Ecto neural progenitor cell (in vitro differentiated cells): Measurements from ENCODE around the gene CCDC102B.
"Not testable (repeated sequence)": the region's sequence is repeated elsewhere in the genome, so short reads cannot be mapped to it uniquely, and the experiment has no call there.

Source experiments
- DNase-seq: peaks from one replicate; pipeline ENCODE4 v3.0.0-alpha.2; 2018; ENCODE audit warnings: low spot score

The CCDC102B gene

GRCh38 chr18:68909579-68909978 is 111.7 kb downstream of the CCDC102B start:
- DNase-seq = no peak

DNA sequence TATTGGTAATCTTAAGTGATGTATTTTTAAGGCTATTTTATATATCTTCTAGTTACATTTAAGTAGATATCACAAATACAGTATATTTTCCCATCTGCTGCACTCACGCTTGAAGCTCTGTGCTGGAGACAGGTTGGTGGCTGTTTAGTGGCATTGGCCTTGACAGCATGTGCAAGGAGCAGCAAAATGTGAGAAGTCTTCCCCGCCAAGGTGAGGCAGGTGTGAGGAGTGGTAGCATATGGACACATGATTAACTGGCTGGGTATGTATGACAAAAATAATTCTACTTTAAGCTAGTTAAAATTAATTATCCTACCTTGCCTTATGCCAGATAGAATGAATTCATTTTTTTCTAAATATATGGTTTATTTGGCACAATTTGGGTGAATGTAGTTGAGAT is 117.2 kb downstream of the CCDC102B start:
- DNase-seq = no peak

DNA sequence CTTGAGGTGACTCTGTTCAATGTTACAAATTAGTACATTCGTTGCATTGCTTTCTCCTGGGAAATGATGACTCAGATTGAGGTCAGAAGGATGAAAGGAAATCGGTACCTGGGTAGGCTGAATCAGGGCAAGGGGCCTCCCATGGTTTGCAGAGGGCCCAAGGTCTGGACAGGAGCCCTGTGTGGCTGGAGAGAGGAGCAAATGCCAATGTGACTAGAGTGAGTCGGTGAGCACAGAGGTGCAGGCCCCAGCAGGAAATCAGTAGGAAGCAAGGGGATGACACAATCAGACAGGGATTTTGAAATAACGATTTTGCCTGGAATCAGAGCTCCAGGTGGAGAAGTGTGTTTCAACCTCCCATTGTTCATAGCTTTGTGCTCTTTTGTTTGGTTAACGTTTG is 118.9 kb downstream of the CCDC102B start:
- DNase-seq = no peak

DNA sequence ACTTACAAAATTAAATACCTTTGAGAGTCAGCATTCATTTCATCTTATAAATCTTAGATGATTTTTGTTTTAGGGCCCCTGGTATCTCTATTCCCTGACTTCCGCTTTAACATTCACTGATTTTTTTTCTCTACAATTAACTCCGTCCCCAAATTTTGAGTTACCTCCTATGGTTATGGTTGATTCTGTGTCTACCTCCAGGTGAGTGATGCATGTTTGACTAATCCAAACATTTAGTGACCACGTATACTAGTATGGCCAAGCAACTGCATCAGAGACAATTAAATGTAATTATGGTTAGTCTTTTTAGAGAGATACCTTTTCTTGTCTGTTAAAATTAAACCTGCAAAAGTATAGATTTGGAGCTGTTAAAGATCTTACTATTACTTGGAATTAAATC is 120.3 kb downstream of the CCDC102B start:
- no peak for DNase-seq

DNA sequence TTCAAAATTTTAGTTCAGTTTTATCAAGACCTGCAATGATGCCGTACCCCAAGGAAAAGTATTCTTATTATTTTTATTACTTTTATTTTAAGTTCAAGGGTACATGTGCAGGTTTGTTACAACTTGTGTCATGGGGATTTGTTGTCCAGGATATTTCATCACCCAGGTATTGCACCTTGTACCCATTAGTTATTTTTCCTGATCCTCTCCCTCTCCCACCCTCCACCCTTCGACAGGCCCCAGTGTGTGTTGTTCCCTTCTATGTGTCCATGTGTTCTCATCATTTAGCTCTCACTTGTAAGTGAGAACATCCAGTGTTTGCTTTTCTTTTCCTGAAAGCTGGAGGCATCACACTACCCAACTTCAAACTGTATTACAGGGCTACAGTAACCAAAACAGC is 122.0 kb downstream of the CCDC102B start:
- DNase-seq = no peak

DNA sequence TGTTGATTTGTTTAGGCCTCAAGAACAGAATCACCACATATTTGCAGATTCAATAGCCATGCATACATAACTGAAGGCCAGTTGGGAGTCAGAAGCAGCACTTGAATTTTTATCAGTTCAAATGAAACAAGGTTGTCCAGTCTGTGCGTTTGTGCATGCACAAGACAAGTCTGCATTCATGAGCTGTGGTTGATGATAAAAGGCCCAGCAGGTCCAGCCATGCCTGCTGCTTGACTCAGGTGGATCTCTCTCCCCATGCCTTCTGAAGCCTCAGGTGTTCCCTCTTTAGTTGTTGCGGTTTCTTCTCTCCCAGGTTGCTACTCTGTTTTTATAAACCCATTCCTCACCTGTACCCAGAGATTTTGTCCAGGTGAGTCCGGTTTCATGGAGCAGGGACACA is 124.5 kb downstream of the CCDC102B start:
- no peak for DNase-seq

DNA sequence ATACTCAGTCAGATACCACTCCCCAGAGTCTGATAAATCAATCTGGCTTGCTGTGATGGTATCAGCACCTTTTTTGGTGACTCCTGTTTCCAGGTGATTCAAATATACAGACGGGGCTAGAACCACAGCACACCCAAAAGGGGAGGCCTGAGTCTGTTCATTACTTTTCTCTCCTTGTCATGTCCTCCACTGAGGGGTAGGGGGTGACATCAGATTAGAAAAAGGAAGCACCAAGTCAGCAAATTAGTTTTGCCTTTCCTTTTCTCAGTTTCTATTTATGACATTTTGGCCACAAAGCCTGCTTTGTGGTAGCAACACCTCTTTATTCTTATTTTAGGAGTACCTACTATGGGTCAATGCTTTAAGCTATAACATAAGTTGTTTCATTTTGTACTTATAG is 127.4 kb downstream of the CCDC102B start:
- DNase-seq = no peak

DNA sequence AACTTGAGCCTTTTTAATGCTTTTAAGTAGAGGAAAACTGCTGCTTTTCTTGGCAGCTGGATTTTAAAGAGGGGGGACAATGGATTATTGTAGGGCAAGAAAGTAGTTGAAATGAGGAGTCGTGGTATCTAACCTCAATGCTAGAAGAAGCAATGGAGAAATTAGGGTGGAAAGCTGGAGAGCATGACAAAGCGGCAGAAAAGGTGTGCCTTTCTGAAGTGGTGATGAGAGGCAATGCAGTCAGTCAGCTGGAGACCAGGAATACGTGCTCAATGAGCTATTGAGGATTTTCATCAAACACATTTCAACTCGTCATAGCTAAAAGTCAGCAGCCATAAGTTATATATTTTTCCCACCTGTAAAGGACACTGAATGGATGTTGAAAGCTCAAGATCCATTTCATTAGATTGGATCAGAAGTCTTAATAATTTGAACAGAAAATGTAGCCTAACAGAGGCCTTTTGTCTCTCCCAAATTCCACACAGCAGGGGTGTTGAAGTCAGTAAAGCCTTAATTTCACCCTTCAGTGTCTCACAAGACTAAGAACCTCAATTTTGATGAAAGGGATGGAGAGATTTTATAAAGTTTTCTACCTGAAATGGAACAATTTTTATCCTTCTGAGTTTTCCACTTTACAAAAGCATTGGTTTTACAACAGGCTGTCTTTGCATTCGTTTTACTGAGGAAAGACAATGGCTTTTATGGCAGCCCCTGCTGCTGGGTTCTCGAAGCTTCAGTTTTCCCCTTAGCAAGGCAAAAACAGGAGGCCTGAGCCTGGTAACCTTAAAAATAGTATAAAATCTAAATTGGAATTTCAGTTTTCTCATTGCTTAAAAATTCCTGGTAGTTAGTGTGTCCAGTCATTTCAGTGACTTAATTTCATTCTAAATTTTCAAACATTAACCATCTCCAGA is 131.1 kb downstream of the CCDC102B start:
- DNase-seq = no peak

DNA sequence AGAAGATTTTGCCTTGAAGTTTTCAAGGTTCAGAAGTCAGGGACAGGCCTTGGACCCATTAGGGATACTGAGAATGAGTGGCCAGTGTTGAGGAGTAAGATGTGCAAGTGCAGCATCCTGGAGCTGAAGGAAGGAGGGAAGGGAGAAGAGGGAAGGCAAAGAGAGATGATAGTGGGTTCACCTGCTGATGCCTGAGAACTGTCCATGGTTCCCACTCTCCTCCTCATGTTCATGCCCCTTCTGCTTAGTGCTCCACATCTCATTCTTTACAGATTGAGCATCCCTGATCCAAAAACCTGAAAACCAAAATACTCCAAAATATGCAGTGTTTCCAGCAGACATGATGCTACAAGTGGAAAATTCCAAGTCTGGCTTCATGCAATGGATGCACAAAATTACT is 137.8 kb downstream of the CCDC102B start:
- no peak for DNase-seq

DNA sequence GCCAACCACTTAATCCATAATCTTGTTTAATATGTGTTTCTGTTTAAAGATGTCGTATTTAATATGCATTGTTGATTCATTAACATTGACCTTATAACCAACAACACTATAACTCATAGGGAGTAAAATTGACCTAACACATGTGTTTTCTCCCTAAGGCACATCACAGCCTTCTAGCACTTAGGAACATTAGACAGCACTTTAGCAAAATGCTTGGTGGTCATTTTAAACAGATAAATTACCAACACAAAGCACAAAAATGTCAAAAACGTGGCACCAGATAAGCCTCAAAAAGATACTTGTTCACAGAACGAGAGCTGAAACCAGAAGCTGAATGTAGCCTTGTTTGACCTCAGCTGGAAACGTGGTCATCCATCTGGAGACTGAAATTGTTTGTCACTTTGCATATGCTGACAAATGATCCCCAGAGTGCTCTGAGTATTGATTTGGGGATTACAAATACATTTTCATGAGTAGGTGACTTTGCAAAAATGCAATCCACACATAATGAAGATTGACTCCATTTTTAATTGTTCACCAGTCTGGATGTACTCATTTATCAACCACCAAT is 139.2 kb downstream of the CCDC102B start:
- no peak for DNase-seq

DNA sequence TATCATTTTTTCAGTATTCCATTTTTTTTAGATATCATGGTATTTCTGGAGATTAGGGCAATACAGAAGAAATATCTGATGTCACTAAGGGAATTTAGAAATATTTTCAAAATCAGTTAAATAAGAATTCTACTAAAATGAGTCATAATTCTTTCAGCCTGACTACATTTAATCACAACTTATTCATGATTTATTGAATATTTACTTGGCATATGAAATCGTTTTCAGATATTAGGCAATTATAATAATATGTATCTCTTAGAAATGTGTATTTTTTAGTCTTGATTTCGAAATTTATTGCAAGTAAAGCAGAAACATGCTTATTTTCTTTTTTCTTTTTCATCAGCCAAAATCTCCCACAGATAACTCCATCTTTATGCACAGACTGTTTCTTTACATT is 142.2 kb downstream of the CCDC102B start:
- DNase-seq = no peak

DNA sequence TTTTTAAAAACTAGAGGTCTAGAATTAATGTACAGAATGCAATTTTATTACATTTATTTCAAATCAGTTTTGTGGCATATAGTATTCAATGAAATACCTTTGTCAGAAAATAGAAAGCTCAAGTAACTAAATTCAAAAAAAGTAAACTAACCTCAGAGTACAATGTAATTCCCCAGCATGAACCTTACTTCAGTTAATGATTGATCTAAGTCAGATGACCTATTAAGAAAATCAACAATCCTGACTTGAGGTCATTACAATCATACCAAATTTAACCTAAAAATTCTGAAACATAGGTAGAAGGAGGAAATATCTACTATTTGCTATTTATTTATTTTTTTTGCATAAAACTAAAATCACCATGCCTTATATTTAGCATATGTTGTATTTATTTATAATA is 142.9 kb downstream of the CCDC102B start:
- DNase-seq = no peak

DNA sequence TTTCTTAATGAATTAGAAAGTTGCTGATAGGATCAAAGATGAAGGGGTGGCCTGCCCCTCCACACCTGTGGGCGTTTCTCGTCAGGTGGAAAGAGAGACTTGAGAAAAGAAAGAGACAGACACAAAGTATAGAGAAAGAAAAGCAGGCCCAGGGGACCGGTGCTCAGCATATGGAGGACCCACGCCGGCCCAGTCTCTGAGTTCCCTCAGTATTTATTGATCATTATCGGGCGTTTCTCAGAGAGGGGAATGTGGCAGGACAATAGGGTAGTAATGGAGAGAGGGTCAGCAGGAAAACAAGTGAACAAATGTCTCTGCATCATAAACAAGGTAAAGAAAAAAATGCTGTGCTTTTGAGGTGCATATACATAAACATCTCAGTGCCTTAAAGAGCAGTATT is 144.3 kb downstream of the CCDC102B start:
- no peak for DNase-seq

DNA sequence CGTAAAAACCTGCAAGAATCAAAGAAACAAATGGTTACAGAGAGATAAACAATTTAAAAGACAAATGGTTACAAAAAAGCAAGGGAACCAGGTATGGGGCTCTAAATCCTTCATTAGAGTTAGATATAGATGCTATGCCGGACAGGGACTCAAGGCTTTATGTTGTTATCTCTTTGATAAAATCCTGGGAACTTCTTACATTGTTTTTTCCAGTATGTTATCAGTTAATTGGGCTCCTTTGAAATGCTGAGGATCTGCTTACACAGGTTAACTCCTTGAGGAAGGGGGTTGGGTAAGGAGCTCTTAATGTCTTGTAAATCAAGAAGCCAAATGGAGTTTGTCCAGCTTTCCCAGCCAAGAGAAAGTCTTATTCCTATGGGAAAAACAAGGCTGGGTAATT is 146.0 kb downstream of the CCDC102B start:
- DNase-seq = not testable (repeated sequence)

GRCh38 chr18:68944330-68944729 is 146.4 kb downstream of the CCDC102B start:
- no peak for DNase-seq

GRCh38 chr18:68944826-68945225 is 146.9 kb downstream of the CCDC102B start:
- DNase-seq = no peak

DNA sequence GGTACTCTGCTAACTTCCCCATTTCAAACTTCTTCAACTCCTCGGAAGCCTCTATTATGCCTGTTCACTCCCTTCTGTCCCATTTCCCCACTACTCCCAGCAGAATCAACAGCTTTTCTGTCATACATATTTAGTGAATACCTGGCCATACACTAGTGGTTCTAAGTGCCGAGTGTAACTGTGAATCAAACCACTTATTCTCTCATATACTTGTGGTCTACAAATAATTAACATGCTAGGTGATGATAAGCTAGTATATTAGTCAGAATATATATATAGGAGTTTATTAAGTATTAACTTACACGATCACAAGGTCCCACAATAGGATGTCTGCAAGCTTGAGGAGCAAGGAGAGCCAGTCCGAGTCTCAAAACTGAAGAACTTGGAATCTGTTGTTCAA is 150.7 kb downstream of the CCDC102B start:
- no peak for DNase-seq

- DNase-seq = no peak
These were observed 156.9 kb downstream of the CCDC102B start for GRCh38 chr18:68954738-68955137.

DNA sequence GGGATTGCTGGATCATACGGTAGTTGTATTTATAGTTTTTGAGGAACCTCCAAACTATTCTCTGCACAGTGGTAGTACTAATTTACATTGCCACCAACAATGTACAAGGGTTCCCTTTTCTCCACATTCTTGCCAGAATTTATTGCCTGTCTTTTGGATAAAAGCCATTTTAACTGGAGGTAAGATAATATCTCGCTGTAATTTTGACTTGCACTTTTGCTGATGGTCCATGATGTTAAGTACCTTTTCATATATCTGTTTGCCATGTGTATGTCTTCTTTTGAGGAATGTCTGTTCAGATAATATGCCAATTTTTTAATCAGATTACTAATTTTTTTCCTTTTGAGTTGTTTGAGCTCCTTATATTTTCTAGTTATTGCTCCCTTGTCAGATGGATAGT is 158.8 kb downstream of the CCDC102B start:
- DNase-seq = no peak

GRCh38 chr18:68960355-68960754 is 162.5 kb downstream of the CCDC102B start:
- DNase-seq = no peak

DNA sequence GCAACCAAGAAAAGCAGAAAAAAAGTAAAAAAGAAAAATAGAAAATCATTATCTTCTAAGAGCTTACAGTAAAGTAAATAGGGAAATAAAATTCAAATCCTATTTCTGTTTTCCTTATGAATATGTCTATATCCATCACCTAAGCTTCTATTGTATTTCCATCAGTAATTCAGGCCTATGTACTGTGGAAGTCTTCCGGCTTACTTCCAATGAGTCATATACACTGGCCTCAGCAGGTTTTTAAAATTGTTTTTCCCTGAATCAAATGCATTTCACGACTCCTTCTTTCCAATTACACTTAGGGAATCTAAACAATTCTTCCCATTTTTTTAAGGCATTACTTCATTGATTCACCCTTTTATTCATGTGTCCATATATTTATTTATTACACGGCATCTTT is 164.7 kb downstream of the CCDC102B start:
- DNase-seq = no peak

GRCh38 chr18:68965817-68966216 is 167.9 kb downstream of the CCDC102B start:
- no peak for DNase-seq

DNA sequence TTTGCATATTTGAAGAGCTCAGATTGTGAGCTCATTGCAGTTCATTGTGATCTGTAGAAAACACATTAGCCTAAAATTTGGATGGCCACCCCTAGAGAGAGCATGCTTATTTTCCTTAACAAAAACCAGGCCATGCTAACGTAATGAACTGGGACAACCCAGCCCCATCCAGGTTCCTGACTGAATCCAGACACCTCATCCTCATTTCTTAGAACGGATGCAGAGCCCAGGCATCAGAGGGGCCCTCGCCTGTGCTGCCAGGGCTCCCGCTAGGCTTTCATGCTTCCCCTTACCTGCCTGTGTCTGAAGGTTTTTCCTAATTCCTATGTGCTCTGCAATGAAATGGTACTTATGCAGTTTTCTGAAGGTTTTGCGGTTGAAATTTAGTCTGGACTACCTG is 171.1 kb downstream of the CCDC102B start:
- DNase-seq = no peak

DNA sequence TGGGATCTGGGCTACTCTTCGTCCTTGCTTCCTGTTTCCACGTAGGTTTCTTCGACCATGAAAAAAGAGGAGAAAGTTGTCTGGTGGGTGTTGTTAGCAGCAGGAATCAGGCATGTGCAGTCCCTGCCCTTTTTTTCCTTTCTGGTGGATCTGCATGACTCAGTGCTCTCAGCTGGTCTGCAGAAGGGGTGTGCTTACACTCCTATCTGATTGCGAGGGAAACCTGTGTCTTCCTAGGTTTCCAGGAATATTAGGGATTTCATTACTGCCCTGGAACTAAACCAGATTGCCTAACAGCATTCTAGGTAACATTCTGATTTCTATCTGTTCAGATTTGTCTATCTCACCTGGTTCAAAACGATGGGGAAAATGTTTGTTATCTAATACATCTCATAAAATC is 174.3 kb downstream of the CCDC102B start:
- no peak for DNase-seq
